Tibial artery (tissue), 4 donors: ENCODE results near the gene NR4A1.

ENCODE experiments used
- DNase-seq, 2 donors: peaks; one replicate each; pipeline ENCODE4 v3.0.0-alpha.2; 2019
- H3K27ac ChIP-seq, 2 donors: fragments of 200-600 bp; sonication (generic) in 1 of 2; 1 replicate in 1 of 2; 2 replicates in 1 of 2; pipeline ENCODE4 v1.5.1; 2018 to 2019; ENCODE audit warnings: mild to moderate bottlenecking in 1 of 2
- H3K27me3 ChIP-seq, 2 donors: fragments of 200-600 bp; sonication (generic) in 1 of 2; one replicate each; pipeline versions ENCODE4 v1.5.1 to v1.6.0; 2016 to 2019
- H3K36me3 ChIP-seq, 3 donors: fragments of 200-600 bp; sonication (generic) in 2 of 3; one replicate each; pipeline ENCODE4 v1.5.1; 2016 to 2019; ENCODE audit warnings: mild to moderate bottlenecking in 2 of 3
- H3K4me1 ChIP-seq, 4 donors: fragments of 200-600 bp; sonication (generic) in 2 of 4; 1 replicate in 3 of 4; 2 replicates in 1 of 4; pipeline ENCODE4 v1.5.1; 2016 to 2019
- H3K4me3 ChIP-seq, 2 donors: fragments of 200-600 bp; sonication (generic) in 1 of 2; 1 replicate in 1 of 2; 2 replicates in 1 of 2; pipeline ENCODE4 v1.5.1; 2018 to 2019; ENCODE audit warnings: mild to moderate bottlenecking in 2 of 2
- H3K9me3 ChIP-seq, 3 donors: fragments of 200-600 bp; sonication (generic) in 1 of 3; one replicate each; pipeline ENCODE4 v1.5.1; 2016 to 2019
- intact Hi-C: fragments of 100-400 bp; cut with DNase I; formaldehyde crosslinking; loops from one replicate; pipeline ENCODE4 v1.15.0; 2023; ENCODE audit warnings: low total_unique reads
- TF ChIP-seq, protein P1 (sequence below), 2 experiments: fragments of 200-600 bp in 1 of 2; fragments of 450-650 bp in 1 of 2; IDR thresholded peaks; one replicate each; pipeline ENCODE4 v1.5.1; 2017 to 2019; ENCODE audit warnings: antibody characterized with exemption in 2 of 2, mild to moderate bottlenecking in 1 of 2, moderate library complexity in 1 of 2

NR4A1 gene

DNA sequence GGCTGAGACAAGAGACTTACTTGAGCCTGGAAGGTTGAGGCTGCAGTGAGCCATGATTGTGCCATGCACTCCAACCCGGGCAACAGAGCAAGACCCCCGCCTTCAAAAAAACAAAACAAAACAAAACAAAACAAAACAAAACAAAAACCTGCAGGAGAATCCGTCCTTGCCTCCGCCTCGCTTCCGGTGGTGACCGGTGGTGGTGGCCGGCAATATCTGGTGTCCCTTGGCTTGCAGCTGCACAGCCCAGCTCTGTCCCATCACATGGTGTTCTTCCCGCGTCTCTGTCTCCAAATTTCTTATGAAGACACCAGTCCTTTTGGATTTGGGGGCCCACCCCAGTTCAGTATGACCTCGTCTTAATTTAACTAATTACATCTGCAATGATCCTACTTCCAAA lies 38.2 kb downstream of the NR4A1 start:
- TF ChIP-seq, protein P1, sequence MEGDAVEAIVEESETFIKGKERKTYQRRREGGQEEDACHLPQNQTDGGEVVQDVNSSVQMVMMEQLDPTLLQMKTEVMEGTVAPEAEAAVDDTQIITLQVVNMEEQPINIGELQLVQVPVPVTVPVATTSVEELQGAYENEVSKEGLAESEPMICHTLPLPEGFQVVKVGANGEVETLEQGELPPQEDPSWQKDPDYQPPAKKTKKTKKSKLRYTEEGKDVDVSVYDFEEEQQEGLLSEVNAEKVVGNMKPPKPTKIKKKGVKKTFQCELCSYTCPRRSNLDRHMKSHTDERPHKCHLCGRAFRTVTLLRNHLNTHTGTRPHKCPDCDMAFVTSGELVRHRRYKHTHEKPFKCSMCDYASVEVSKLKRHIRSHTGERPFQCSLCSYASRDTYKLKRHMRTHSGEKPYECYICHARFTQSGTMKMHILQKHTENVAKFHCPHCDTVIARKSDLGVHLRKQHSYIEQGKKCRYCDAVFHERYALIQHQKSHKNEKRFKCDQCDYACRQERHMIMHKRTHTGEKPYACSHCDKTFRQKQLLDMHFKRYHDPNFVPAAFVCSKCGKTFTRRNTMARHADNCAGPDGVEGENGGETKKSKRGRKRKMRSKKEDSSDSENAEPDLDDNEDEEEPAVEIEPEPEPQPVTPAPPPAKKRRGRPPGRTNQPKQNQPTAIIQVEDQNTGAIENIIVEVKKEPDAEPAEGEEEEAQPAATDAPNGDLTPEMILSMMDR (IDR thresholded peaks at IDR 0.05) = no peak
- peaks cover 0 to 57% of the 10 kb centered on the region in 2 donors for H3K27me3 ChIP-seq
- no peak overlapping the region for H3K4me3 ChIP-seq
- H3K9me3 ChIP-seq = no peaks in the 10 kb centered on the region
- no peak overlapping the region for H3K27ac ChIP-seq
- no peaks in the 10 kb centered on the region for H3K4me1 ChIP-seq
- intact Hi-C loops = no loop called here
- H3K36me3 ChIP-seq = no peaks in the 10 kb centered on the region
- DNase-seq = no peak

DNA sequence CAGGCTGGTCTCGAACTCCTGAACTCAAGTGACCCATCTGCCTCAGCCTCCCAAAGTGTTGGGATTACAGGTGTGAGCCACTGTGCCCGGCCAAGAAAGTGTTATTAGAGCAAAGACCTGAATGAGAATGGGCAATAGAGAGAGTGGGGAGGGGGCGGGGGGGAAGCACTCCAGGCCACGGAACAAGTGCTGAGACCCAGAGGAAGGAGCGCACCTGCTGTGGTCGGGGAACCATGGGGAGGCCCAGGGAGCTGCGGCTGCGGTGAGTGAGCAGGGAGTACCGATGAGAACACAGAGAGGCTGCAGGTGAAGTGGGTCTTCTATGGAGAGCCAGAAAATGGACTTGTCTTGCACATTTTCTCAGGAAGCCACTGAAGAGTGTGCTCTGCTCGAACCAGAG lies 39.0 kb downstream of the NR4A1 start:
- TF ChIP-seq, protein P1 (IDR thresholded peaks at IDR 0.05) = no peak
- H3K27ac ChIP-seq = no peak overlapping the region
- H3K9me3 ChIP-seq = no peaks in the 10 kb centered on the region
- H3K36me3 ChIP-seq = no peaks in the 10 kb centered on the region
- H3K27me3 ChIP-seq = peaks cover 0 to 56% of the 10 kb centered on the region in 2 donors
- intact Hi-C loops = no loop called here
- no peak overlapping the region for H3K4me3 ChIP-seq
- no peak for DNase-seq
- no peaks in the 10 kb centered on the region for H3K4me1 ChIP-seq

DNA sequence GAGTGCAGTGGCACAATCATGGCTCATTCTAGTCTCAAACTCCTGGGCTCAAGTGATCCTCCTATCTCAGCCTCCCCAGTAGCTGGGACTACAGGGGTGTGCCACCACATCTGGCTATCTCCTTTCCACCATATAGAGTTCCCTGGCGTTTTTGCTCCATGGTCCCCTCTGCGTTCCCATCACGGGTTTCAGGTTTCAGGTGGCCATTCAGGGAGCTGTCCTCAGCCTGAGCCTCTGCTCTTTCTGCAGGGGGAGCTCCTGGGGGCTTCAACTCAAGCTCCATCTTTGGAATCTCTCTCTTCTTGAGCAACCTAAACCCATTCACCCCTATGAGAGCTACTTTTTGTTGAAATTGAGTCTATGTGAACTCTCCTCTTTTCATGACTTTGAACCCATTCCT lies 39.8 kb downstream of the NR4A1 start:
- TF ChIP-seq, protein P1 (IDR thresholded peaks at IDR 0.05) = no peak
- H3K4me1 ChIP-seq = no peaks in the 10 kb centered on the region
- no peak for DNase-seq
- no peaks in the 10 kb centered on the region for H3K36me3 ChIP-seq
- no peak overlapping the region for H3K27ac ChIP-seq
- H3K9me3 ChIP-seq = no peaks in the 10 kb centered on the region
- no peak overlapping the region for H3K4me3 ChIP-seq
- peaks cover 0 to 48% of the 10 kb centered on the region in 2 donors for H3K27me3 ChIP-seq
- intact Hi-C loops = no loop called here

DNA sequence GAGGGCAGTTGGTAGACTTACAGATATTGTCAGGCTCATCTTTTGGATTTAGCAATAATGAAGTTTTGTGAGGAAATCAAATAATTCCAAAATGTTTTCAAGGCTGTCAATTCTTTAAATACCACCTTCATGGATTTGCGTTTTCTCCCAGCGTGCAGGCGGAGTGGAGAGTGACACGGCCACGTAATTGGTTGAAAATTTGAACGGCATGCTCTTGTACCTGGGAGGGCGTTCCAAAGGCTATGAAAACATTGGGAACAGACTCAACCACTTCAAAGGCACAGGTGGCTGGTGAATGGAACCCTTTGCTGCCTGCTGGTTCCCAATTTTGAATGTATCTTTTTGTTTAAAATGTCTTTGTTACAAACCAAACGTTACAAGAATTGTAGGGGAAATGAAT lies 40.6 kb downstream of the NR4A1 start:
- H3K27me3 ChIP-seq = peaks cover 0 to 43% of the 10 kb centered on the region in 2 donors
- H3K4me1 ChIP-seq = no peaks in the 10 kb centered on the region
- no peak overlapping the region for H3K27ac ChIP-seq
- H3K4me3 ChIP-seq = no peak overlapping the region
- intact Hi-C loops = no loop called here
- DNase-seq = no peak
- H3K36me3 ChIP-seq = no peaks in the 10 kb centered on the region
- no peaks in the 10 kb centered on the region for H3K9me3 ChIP-seq
- TF ChIP-seq, protein P1 (IDR thresholded peaks at IDR 0.05) = no peak

DNA sequence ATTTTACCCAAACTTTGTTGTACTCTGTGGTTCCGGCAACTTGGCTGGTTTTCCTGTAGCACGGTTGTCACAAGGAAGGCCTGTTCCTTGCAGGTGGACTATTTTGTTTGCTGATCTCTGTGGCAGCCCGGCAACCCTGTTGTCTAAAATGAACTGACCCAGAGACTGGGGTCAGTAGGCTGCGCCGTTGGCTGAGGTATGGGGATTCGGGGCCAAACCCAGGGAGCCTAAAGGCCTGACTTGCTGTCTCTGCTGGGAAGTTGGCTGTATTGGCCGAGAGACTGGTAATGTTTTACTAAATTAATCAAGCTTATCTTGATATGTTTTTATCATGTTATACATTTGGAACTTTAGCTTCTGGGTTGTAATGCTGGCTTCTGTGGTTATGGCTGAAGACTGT lies 42.1 kb downstream of the NR4A1 start:
- intact Hi-C loops = no loop called here

More for the DNA sequence above, 42.1 kb downstream of the NR4A1 start:
- Histone ChIP-seq H3K4me1 (no peaks in the 10 kb centered on the region), H3K27ac (no peak overlapping the region), H3K4me3 (no peak overlapping the region), H3K9me3 (no peaks in the 10 kb centered on the region), H3K27me3 (peaks cover 0 to 37% of the 10 kb centered on the region in 2 donors), H3K36me3 (no peaks in the 10 kb centered on the region)
- TF ChIP-seq, protein P1 (IDR thresholded peaks at IDR 0.05) = no peak
- no peak for DNase-seq
